Subcutaneous abdominal adipose tissue (tissue), 5 donors: ENCODE measurements around the gene DIP2C.
"Not testable (repeated sequence)": the region's sequence is repeated elsewhere in the genome, so short reads cannot be mapped to it uniquely, and the experiment has no call there.

Experiments used
- H3K27ac ChIP-seq: one replicate; pipeline ENCODE4 v1.7.0; 2013; ENCODE audit warnings: low read depth, mild to moderate bottlenecking, inconsistent platforms, low read length, moderate library complexity
- H3K27me3 ChIP-seq, 5 donors: one replicate each; pipeline ENCODE4 v1.7.0; 2013; ENCODE audit warnings: low read length in 5 of 5, inconsistent platforms in 1 of 5; ENCODE audit not compliant: control insufficient read depth in 5 of 5, insufficient read depth in 4 of 5
- H3K36me3 ChIP-seq, 5 donors: one replicate each; pipeline ENCODE4 v1.7.0; 2013; ENCODE audit warnings: low read length in 5 of 5; ENCODE audit not compliant: control insufficient read depth in 5 of 5, insufficient read depth in 5 of 5
- H3K4me1 ChIP-seq, 5 donors: one replicate each; pipeline ENCODE4 v1.7.0; 2013; ENCODE audit warnings: low read length in 5 of 5, mild to moderate bottlenecking in 3 of 5, moderate library complexity in 1 of 5; ENCODE audit not compliant: control insufficient read depth in 5 of 5, insufficient read depth in 5 of 5
- H3K4me3 ChIP-seq, 5 donors: one replicate each; pipeline ENCODE4 v1.7.0; 2013; ENCODE audit warnings: low read length in 5 of 5, low read depth in 1 of 5
- H3K9ac ChIP-seq, 5 donors: one replicate each; pipeline ENCODE4 v1.7.0; 2013; ENCODE audit warnings: low read length in 5 of 5, mild to moderate bottlenecking in 4 of 5, moderate library complexity in 3 of 5
- H3K9me3 ChIP-seq, 5 donors: one replicate each; pipeline ENCODE4 v1.7.0; 2013; ENCODE audit warnings: low read length in 5 of 5; ENCODE audit not compliant: control insufficient read depth in 5 of 5
- donor health status: healthy.
- donor health status: healthy.
- donor health status: healthy.
- donor health status: healthy.
- donor health status: healthy.

Gene DIP2C

DNA sequence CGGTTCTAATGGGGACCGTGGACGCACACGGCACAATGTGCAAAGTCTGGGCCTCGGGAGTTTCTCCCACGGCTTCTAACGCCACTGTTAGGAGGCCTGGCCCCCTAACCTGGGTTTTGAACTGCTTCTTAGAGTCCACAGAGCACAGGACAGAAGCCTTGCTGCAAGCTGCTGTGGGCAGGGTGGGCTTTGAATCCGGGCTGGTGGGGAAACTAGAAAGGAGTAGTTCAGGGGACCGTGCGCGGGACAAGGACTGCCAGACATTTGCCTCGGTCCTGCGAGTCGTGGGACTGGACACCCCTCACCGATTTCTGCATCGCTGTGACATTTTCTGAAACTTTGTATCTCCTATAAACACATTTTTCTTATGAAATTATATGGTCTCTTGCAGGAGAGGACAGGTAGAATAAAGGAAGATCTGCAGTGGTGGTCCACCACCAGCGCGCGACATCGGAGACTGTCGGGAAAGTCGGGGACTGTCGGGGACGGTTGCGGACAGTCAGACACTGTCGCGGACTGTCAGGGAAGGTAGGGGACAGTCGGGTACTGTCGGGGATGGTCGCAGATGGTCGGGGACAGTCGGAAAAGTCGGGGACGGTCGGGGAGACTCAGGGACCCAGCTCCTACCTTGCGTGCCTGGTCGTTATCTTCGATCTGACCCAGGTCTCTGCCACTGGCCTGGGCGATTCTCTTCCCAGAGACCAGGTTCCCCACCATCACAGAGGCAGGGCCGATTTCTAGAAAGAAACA, 332.1 kb downstream of the DIP2C start:
- Histone ChIP-seq H3K27me3 (no peaks in the 10 kb centered on the region), H3K36me3 (peaks cover 3 to 91% (median 82%) of the 10 kb centered on the region in 5 donors), H3K27ac (no peak overlapping the region), H3K9ac (no peak overlapping the region), H3K4me1 (peaks cover 0 to 16% (median 10%) of the 10 kb centered on the region in 5 donors), H3K9me3 (no peaks in the 10 kb centered on the region), H3K4me3 (no peak overlapping the region)

- H3K27ac ChIP-seq: no peak overlapping the region
- no peak overlapping the region for H3K9ac ChIP-seq
- no peak overlapping the region for H3K4me3 ChIP-seq
- no peaks in the 10 kb centered on the region for H3K27me3 ChIP-seq
- peaks cover 0 to 11% (median 10%) of the 10 kb centered on the region in 5 donors for H3K4me1 ChIP-seq
- peaks cover 3 to 91% (median 81%) of the 10 kb centered on the region in 5 donors for H3K36me3 ChIP-seq
- H3K9me3 ChIP-seq: no peaks in the 10 kb centered on the region
These were observed 333.0 kb downstream of the DIP2C start for GRCh38 chr10:356452-356851.

DNA sequence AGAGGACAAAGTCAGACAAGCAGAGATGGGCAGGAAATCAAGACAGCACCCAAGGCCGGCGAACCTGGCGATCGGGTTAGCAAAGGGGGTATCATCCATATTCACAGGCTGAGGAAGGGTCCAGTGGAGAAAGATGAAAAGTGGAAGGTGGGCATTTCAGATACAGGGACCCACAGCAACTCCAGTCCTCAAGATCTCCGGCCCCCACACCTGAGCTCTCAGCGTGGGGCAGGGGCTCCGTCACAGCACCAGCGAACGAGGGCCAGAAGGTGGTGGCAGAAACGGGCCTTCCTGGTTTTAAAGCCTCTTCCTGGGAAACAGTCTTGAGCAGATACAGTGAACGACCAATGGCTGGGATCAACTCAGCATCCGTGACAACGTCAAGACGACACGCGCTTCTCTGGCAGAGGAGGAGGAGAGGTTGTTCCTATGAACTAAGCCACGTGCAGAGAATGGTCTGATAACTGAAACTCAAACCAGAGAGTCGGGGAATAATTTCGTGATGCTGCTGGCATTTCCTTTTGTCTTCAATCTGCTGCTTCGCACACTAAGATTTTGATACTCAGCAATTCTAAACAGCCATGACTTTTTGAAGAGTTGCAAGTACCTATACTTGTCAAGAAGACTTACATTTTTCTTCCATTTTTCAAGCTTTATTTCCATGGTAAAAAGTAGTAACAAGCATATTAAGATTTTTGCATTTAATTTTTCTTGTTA, 334.4 kb downstream of the DIP2C start:
- Histone ChIP-seq H3K36me3 (peaks cover 3 to 89% (median 79%) of the 10 kb centered on the region in 5 donors), H3K27ac (no peak overlapping the region), H3K9ac (no peak overlapping the region), H3K4me3 (no peak overlapping the region), H3K4me1 (no peaks in the 10 kb centered on the region), H3K9me3 (no peaks in the 10 kb centered on the region), H3K27me3 (no peaks in the 10 kb centered on the region)

- H3K9me3 ChIP-seq: no peaks in the 10 kb centered on the region
- no peak overlapping the region for H3K27ac ChIP-seq
- H3K27me3 ChIP-seq: no peaks in the 10 kb centered on the region
- H3K4me1 ChIP-seq: no peaks in the 10 kb centered on the region
- peaks cover 3 to 92% (median 79%) of the 10 kb centered on the region in 5 donors for H3K36me3 ChIP-seq
- H3K9ac ChIP-seq: no peak overlapping the region
- no peak overlapping the region for H3K4me3 ChIP-seq
These were observed 336.8 kb downstream of the DIP2C start for GRCh38 chr10:352476-353235.

DNA sequence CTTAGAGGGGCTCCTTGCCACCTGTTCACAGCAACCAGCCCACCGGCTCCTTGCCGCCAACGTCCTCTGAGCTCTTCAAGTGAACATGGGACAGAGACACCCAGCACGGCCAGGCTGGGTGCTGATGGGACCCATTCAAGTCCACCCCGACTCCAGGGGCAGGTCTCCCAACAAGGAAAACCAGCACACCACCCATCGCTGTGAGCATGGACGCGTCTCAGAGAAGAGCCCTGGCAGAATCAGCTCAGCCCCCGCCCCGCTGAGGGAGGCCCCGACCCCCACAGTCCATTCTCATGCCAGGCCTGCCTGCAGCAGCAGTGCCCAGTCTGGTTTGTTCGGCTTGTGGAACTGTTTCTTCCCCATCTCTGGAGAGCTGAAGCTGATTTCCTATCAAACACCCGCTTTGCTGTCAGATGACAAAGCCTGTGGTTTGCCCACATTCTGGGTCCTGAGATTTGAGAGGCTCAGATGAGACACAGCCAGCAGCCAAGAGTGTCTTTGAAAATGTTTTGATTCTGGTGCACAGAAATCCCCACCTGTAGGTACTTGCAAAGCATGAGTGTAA, 337.6 kb downstream of the DIP2C start:
- peaks cover 3 to 85% (median 71%) of the 10 kb centered on the region in 5 donors for H3K36me3 ChIP-seq
- H3K27me3 ChIP-seq: no peaks in the 10 kb centered on the region
- no peak overlapping the region for H3K9ac ChIP-seq
- H3K4me3 ChIP-seq: no peak overlapping the region
- H3K27ac ChIP-seq: no peak overlapping the region
- H3K4me1 ChIP-seq: peaks cover 0 to 2% (median 0%) of the 10 kb centered on the region in 5 donors
- no peaks in the 10 kb centered on the region for H3K9me3 ChIP-seq

DNA sequence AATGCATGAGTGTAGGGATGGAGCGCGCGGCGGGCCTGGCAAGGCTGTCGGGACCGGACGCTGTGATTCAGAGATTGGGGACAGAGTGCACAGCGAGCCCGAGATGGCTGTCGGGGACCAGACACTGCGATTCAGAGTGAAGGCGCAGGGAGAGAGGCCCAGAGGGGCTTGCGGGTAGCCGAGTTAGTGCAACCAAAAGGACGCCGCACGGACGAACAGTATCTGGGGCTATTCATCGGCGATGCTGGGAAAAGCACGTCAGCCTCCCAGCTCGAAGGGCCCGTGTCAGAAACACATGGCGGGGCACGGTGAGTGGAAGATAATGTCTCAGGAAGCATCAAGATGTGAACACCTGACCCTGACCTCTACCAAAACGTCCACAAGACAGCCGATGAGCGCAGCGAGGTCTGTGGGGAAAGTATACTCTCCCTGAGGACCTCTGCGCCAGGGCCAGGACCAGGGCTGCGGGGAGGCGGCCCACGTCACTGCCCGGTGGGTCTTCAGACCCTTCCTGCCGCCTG, 338.4 kb downstream of the DIP2C start:
- Histone ChIP-seq H3K27me3 (no peaks in the 10 kb centered on the region), H3K9me3 (no peaks in the 10 kb centered on the region), H3K27ac (no peak overlapping the region), H3K36me3 (peaks cover 3 to 76% (median 63%) of the 10 kb centered on the region in 5 donors), H3K4me1 (peaks cover 0 to 4% (median 0%) of the 10 kb centered on the region in 5 donors), H3K4me3 (no peak overlapping the region), H3K9ac (no peak overlapping the region)

DNA sequence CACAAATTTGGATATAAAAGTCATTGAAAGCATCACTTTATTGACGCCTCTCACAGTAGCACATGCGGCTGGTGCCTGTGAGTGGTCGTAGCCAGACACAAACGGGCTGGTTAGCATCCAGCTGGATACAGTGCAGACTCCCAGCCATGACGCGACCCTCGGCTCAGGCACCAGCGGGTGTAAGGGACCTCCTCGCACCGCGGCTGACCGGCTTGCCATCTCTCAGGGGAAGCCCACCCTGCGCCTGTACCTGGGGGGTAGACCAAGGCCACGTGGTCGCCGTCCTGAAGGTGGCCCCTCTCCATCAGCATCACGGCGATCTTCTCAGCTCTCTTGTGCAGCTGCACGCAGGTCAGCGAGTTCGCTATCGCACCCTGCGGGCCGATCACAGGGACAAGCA, 340.4 kb downstream of the DIP2C start:
- no peak overlapping the region for H3K27ac ChIP-seq
- H3K9ac ChIP-seq: no peak overlapping the region
- H3K9me3 ChIP-seq: no peaks in the 10 kb centered on the region
- peaks cover 0 to 70% (median 59%) of the 10 kb centered on the region in 5 donors for H3K36me3 ChIP-seq
- peaks cover 0 to 4% (median 0%) of the 10 kb centered on the region in 5 donors for H3K4me1 ChIP-seq
- H3K4me3 ChIP-seq: no peak overlapping the region
- H3K27me3 ChIP-seq: no peaks in the 10 kb centered on the region

- Histone ChIP-seq H3K36me3 (peaks cover 0 to 70% (median 58%) of the 10 kb centered on the region in 5 donors), H3K27ac (no peak overlapping the region), H3K4me1 (peaks cover 0 to 4% (median 0%) of the 10 kb centered on the region in 5 donors), H3K4me3 (no peak overlapping the region), H3K9me3 (no peaks in the 10 kb centered on the region), H3K9ac (no peak overlapping the region), H3K27me3 (no peaks in the 10 kb centered on the region)
These were observed 341.0 kb downstream of the DIP2C start for GRCh38 chr10:348456-348855.

GRCh38 chr10:347774-348173, 341.7 kb downstream of the DIP2C start:
- H3K4me1 ChIP-seq, H3K27ac ChIP-seq, H3K27me3 ChIP-seq, H3K9ac ChIP-seq, H3K4me3 ChIP-seq, H3K9me3 ChIP-seq: not testable (repeated sequence)
- peaks cover 0 to 72% (median 58%) of the 10 kb centered on the region in 5 donors for H3K36me3 ChIP-seq
